SU-DHL-6 (cell line): ENCODE measurements around the gene TMEM203.

ENCODE experiments used
- EZH2phosphoT487 ChIP-seq: fragments of 200-600 bp; sonication (generic), shearing (Covaris generic); conservative IDR thresholded peaks from 2 replicates; pipeline ENCODE4 v1.6.1; 2018; ENCODE audit warnings: mild to moderate bottlenecking, antibody characterized with exemption, low read length, moderate library complexity, mixed read lengths
- TF ChIP-seq, protein P1 (sequence below): fragments of 200-600 bp; sonication (generic); IDR thresholded peaks from one replicate; pipeline ENCODE4 v1.5.1; 2017; ENCODE audit warnings: antibody characterized with exemption, mild to moderate bottlenecking, low read length, moderate library complexity; ENCODE audit not compliant: insufficient read depth, poor library complexity, severe bottlenecking

DNA sequence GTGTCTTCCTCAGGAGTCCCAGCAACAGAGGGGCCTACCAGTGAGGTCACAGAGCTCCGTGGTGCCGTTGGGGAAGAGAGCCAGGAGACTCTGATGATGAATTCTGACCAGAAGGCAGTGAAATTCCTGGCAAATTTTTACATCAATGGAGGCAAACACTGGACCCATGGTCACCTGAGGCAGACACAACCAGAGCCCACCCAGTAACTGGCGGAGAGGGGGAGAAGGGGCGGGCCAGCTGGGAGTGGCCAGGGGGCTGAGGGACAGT lies 45.7 kb upstream of the TMEM203 start, which contains the start of gene STPG3:
- TF ChIP-seq, protein P1, sequence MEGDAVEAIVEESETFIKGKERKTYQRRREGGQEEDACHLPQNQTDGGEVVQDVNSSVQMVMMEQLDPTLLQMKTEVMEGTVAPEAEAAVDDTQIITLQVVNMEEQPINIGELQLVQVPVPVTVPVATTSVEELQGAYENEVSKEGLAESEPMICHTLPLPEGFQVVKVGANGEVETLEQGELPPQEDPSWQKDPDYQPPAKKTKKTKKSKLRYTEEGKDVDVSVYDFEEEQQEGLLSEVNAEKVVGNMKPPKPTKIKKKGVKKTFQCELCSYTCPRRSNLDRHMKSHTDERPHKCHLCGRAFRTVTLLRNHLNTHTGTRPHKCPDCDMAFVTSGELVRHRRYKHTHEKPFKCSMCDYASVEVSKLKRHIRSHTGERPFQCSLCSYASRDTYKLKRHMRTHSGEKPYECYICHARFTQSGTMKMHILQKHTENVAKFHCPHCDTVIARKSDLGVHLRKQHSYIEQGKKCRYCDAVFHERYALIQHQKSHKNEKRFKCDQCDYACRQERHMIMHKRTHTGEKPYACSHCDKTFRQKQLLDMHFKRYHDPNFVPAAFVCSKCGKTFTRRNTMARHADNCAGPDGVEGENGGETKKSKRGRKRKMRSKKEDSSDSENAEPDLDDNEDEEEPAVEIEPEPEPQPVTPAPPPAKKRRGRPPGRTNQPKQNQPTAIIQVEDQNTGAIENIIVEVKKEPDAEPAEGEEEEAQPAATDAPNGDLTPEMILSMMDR: no peak
- TF ChIP-seq EZH2phosphoT487: no peak
